DMS53 treated with DMSO at 0.1 percent for 48 hours (cell line): Measurements from ENCODE around the gene HDAC5.
"Not testable (repeated sequence)": the region's sequence is repeated elsewhere in the genome, so short reads cannot be mapped to it uniquely, and the experiment has no call there.

ENCODE experiments used
- DNase-seq: peaks from one replicate; lab custom pipeline; 2025; ENCODE audit not compliant: unreplicated experiment; lab: John Stamatoyannopoulos, UW

The HDAC5 gene

DNA sequence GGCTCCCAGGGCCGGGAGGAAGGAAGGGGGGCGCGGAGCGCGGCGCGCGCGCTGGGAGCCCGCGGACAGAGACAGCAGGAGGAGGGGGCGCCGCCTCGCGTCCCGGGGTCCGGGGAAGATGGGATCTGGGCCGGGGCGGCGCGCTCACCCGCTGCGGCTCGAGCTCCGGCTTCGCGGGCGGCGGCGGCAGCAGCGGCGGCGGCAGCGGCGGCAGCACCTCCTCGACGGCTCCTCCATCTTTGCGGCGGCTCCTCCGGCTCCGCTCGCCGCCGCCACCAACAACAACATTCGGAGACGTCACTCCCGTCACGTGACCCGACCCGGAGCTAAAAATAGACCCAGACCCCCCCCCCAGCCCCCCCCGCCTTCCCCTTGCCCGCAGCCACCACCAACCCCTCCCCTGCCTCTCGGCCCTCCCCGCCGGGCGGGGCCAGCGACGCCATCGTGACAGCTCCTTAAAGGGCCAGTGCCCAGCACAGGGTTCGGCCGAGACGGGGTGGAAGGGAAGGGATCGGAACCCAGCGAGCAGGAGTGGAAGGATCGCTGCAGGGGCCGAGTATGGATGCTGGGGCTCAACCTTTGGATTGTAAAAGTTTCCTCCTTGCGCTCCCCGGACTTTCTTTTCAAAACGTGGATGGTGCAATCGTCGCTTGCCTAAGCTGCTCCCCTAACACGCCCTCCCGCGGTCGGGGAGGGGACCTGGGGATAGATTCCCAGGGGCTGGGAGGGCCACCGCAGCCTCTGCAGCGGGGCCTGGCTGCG lies at the start of gene HDAC5:
TSS of gene HDAC5 (minus strand) at position 286 of the 762 bp plus-strand sequence. CDS start 6,126 bp downstream, outside the sequence.
- peak; percentile 87 for DNase-seq

GRCh38 chr17:44171931-44172455 lies 48.6 kb upstream of the HDAC5 start:
- DNase-seq = no peak

- peak; percentile 83 for DNase-seq
Measured at GRCh38 chr17:44170499-44171201, 47.2 kb upstream of the HDAC5 start, which contains the start of gene ASB16. Gene ASB16 (plus strand): TSS chr17:44170704. CDS start chr17:44170790, 86 bp downstream.

DNA sequence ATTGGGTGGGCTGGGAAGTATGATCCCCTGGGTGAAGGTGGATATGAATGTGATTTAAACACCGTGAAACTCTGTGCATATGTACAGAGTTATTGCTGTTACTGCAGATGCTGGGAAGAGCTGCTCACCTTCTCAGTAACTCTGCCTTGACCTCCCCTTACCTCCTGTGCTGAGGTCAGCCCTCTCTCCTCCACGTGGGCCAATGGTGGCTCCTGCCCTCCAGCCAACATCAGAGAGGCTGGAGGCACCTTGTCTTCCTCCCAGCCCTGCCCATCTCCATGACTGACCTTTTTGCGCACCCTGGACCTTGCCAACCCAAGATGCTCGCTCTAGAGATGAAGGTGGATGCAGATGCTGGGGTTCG lies 46.7 kb upstream of the HDAC5 start:
- DNase-seq = no peak

GRCh38 chr17:44167181-44167861 lies 43.9 kb upstream of the HDAC5 start:
- DNase-seq = no peak

DNA sequence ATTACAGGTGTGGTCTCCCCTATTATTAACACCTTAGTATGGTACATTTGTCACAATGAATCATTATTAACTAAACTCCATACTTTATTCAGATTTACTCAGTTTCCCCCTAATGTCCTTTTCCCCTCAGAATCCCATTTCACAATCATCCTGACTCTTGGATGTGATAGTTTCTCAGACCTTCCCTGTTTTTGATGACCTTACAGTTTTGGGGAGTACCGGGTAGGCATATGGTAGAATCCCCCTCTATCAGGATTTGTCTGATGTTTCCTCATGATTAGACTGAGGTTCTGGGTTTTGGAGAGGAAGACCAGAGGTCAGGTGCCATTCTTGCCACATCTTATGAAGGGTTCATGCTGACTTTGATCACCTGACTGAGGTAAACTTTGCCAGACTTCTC lies 41.0 kb upstream of the HDAC5 start:
- no peak for DNase-seq

GRCh38 chr17:44159519-44160210 lies 36.2 kb upstream of the HDAC5 start:
- DNase-seq = no peak

- no peak for DNase-seq
Measured at GRCh38 chr17:44155488-44155887, 32.0 kb upstream of the HDAC5 start.

GRCh38 chr17:44152875-44153274 lies 29.4 kb upstream of the HDAC5 start:
- DNase-seq = no peak

DNA sequence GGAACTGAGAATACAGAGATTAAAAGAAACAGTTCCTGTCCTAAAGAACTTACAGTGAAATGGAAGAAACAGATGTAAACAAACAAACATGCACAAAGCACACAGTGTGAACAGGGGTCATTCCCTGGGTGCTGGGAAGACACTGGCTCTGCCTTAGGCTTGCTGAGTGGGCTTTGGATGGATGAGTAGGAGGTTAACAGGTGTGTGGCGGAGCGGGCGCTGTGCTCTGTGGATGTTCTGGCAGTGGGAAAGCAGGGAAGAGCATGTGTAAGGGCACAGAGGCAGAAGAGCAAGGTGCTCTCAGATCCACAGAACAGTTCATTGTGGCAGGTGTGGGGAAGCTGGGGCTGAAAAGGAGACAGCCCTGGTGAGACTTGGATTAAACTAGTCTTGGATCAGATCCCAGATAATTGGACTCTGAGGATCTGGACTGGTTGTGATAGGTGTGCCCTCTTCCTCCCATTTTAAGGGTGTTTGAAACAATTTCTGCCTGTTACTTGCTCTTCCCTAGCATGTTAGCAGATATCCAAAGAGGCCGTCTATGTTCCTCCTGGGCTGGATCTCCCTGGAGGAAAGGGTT lies 26.4 kb upstream of the HDAC5 start:
- no peak for DNase-seq

DNA sequence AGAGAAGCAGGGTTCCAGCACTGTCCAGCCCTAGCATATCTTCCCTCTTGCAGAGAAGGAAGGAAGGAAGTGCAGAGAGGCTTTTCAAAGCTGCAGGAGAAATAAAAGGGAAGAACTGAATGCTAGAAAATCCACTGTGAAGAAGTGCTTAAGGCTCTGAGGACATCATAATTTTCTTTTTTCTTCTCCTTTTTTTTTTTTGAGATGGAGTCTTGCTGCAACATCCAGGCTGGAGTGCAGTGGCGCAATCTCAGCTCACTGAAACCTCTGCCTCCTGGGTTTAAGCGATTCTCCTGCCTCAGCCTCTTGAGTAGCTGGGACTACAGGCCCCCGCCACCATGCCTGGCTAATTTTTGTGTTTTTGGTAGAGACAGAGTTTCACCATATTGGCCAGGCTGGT lies 25.6 kb upstream of the HDAC5 start:
- DNase-seq = not testable (repeated sequence)

- no peak for DNase-seq
Measured at GRCh38 chr17:44147812-44148211, 24.4 kb upstream of the HDAC5 start.

- no peak for DNase-seq
Measured at GRCh38 chr17:44146375-44147346, 23.2 kb upstream of the HDAC5 start.

GRCh38 chr17:44144966-44145739 lies 21.7 kb upstream of the HDAC5 start:
- DNase-seq = no peak

DNA sequence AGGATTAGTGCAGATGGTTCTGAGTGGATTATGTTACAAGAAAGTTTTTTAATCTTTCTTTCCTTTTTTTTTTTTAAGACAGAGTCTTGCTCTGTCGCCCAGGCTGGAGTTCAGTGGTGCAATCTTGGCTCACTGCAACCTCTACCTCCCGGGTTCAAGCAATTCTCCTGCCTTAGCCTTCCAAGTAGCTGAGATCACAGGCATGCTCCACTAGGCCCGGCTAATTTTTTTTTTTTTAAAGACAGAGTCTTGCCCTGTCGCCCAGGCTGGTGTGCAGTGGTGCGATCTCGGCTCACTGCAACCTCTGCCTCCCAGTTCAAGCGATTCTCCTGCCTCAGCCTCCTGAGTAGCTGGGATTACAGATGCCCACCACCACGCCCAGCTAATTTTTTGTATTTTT lies 20.5 kb upstream of the HDAC5 start:
- DNase-seq = not testable (repeated sequence)

GRCh38 chr17:44137891-44138709 lies 14.7 kb upstream of the HDAC5 start:
- peak; percentile 96 for DNase-seq

GRCh38 chr17:44134752-44135568 lies 11.5 kb upstream of the HDAC5 start:
- DNase-seq = no peak
